Osteoblast (primary cell): Measurements from ENCODE around the gene HSPA1A. TPM values are rescaled to one million over a fixed set of nuclear protein-coding genes. Genes with fewer than 3 reads are reported as not detected.
"Not testable (repeated sequence)": the region's sequence is repeated elsewhere in the genome, so short reads cannot be mapped to it uniquely, and the experiment has no call there.

Source experiments
- DNase-seq: peaks from one replicate; pipeline ENCODE4 v3.0.0; 2011; ENCODE audit warnings: low spot score, mixed read lengths; ENCODE audit not compliant: insufficient read length; ENCODE audit errors: missing footprints
- H2AFZ ChIP-seq: 2 replicates; pipeline ENCODE4 v1.6.0; 2011; ENCODE audit warnings: mild to moderate bottlenecking, low read length
- H3K27ac ChIP-seq: 2 replicates; pipeline ENCODE4 v1.5.1; 2011; ENCODE audit warnings: mild to moderate bottlenecking, low read depth, low read length, moderate library complexity
- H3K27me3 ChIP-seq: 2 replicates; pipeline ENCODE4 v1.6.0; 2012; ENCODE audit warnings: mild to moderate bottlenecking, control low read depth, inconsistent platforms, low read length, moderate library complexity; ENCODE audit not compliant: insufficient read depth
- H3K36me3 ChIP-seq: 2 replicates; pipeline ENCODE4 v1.5.1; 2011; ENCODE audit warnings: mild to moderate bottlenecking, low read length, control low read depth, moderate library complexity; ENCODE audit not compliant: insufficient read depth
- H3K4me1 ChIP-seq: 2 replicates; pipeline ENCODE4 v1.5.1; 2011; ENCODE audit warnings: mild to moderate bottlenecking, low read length, control low read depth, moderate library complexity; ENCODE audit not compliant: insufficient read depth
- H3K4me2 ChIP-seq: 2 replicates; pipeline ENCODE4 v1.6.0; 2011; ENCODE audit warnings: mild to moderate bottlenecking, low read length; ENCODE audit not compliant: insufficient read depth
- H3K4me3 ChIP-seq: fragments of 200-600 bp; sonication (generic); 3 replicates; pipeline ENCODE4 v1.5.1; 2012; ENCODE audit warnings: mild to moderate bottlenecking, low read length, inconsistent platforms; ENCODE audit not compliant: insufficient read depth
- H3K79me2 ChIP-seq: 2 replicates; pipeline ENCODE4 v1.6.0; 2012; ENCODE audit warnings: mild to moderate bottlenecking, low read length, control low read depth, inconsistent platforms; ENCODE audit not compliant: insufficient read depth
- H3K9me3 ChIP-seq: 2 replicates; pipeline ENCODE4 v1.5.1; 2011; ENCODE audit warnings: low read depth, low read length, control low read depth
- H4K20me1 ChIP-seq: 2 replicates; pipeline ENCODE4 v1.6.0; 2012; ENCODE audit warnings: mild to moderate bottlenecking, low read length, control low read depth; ENCODE audit not compliant: insufficient read depth
- CTCF ChIP-seq: IDR thresholded peaks from 2 replicates; pipeline ENCODE4 v1.5.1; 2011; ENCODE audit warnings: mild to moderate bottlenecking, low read depth, low read length, moderate library complexity; ENCODE audit errors: extremely low read depth
- total RNA-seq: library from RNA; depleted of rRNA; stranded (reverse); fragments of >200 nt; gene quantifications from 2 replicates; pipeline ENCODE4 v1.2.3, GENCODE V29; 2012

HSPA1A gene
- total RNA-seq, 1 donor = 36.9 TPM

- H3K79me2 ChIP-seq = peaks cover 27% of the 10 kb centered on the region
- no peaks in the 10 kb centered on the region for H3K9me3 ChIP-seq
- DNase-seq = no peak
- no peaks in the 10 kb centered on the region for H3K27me3 ChIP-seq
- H3K4me2 ChIP-seq = no peak overlapping the region
- H3K4me1 ChIP-seq = peaks cover 9% of the 10 kb centered on the region
- H2AFZ ChIP-seq = no peak overlapping the region
- H3K36me3 ChIP-seq = peaks cover 1% of the 10 kb centered on the region
- H4K20me1 ChIP-seq = no peaks in the 10 kb centered on the region
- TF ChIP-seq CTCF = no peak
- no peak overlapping the region for H3K27ac ChIP-seq
- H3K4me3 ChIP-seq = no peak overlapping the region
Measured at GRCh38 chr6:31797588-31797987, 17.8 kb upstream of the HSPA1A start.

- no peaks in the 10 kb centered on the region for H3K36me3 ChIP-seq
- H3K4me2 ChIP-seq = no peak overlapping the region
- no peak for TF ChIP-seq CTCF
- no peak overlapping the region for H3K4me3 ChIP-seq
- peaks cover 15% of the 10 kb centered on the region for H3K79me2 ChIP-seq
- no peak for DNase-seq
- H3K4me1 ChIP-seq = no peaks in the 10 kb centered on the region
- no peak overlapping the region for H2AFZ ChIP-seq
- H3K27ac ChIP-seq = no peak overlapping the region
- no peaks in the 10 kb centered on the region for H3K9me3 ChIP-seq
- no peaks in the 10 kb centered on the region for H4K20me1 ChIP-seq
- no peaks in the 10 kb centered on the region for H3K27me3 ChIP-seq
Measured at GRCh38 chr6:31799781-31800180, 15.6 kb upstream of the HSPA1A start.

GRCh38 chr6:31801031-31801927 lies 14.1 kb upstream of the HSPA1A start:
- not testable (repeated sequence) for H3K36me3 ChIP-seq, H2AFZ ChIP-seq, H3K4me3 ChIP-seq, H3K27ac ChIP-seq, H3K4me2 ChIP-seq, DNase-seq, H3K4me1 ChIP-seq, H3K27me3 ChIP-seq, H3K9me3 ChIP-seq, H4K20me1 ChIP-seq
- peaks cover 16% of the 10 kb centered on the region for H3K79me2 ChIP-seq

- Histone ChIP-seq H3K4me1 (peaks cover 12% of the 10 kb centered on the region), H3K27me3 (no peaks in the 10 kb centered on the region), H3K79me2 (peaks cover 18% of the 10 kb centered on the region), H2AFZ (peak overlapping the region; percentile 83), H3K4me3 (peak overlapping the region; percentile 88), H3K36me3 (no peaks in the 10 kb centered on the region), H3K9me3 (no peaks in the 10 kb centered on the region), H4K20me1 (no peaks in the 10 kb centered on the region), H3K4me2 (peak overlapping the region; percentile 98), H3K27ac (peak overlapping the region; percentile 91)
- no peak for DNase-seq
- TF ChIP-seq CTCF = no peak
Measured at GRCh38 chr6:31805939-31806469, 9.3 kb upstream of the HSPA1A start.
